ENCODE results near the gene C10orf90. TPM values are rescaled to one million over a fixed set of nuclear protein-coding genes. Genes with fewer than 3 reads are reported as not detected.

Gene C10orf90
- total and polyA plus RNA-seq, 11 donors, result not detected

DNA sequence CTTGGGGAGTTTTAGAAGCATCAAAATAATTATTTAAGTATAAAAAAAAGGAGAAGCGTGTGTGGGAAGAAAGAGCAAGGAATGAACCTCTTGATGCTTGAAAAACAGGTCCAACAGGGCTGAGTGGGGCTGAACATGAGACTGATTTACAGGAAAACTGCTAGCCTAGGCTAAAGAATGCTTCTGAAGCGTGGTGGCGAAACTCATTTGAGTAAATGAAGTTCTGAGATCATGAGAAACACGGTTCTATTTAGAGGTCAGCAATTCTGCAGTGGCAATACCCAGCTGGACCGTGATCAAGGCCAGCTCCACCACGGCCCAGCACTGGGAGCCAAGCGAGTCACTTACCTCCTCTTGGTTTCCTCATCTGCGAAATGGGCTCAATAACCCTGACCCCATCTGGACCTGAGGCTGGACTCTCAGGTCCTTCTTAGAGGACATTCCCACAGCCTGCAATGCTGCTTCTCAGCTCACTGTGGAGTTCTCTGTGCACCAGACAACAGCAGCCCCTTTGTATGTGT is 142.1 kb downstream of the C10orf90 start:
- 70 to 90% (median 85%) methylated on average over 8 of the region's 8 CpGs for WGBS, 4 donors
- Histone ChIP-seq H3K36me3 (no peaks in the 10 kb centered on the region), H3K9me3 (no peaks in the 10 kb centered on the region), H3K4me3 (no peak overlapping the region), H3K27me3 (peaks cover 0 to 12% (median 0%) of the 10 kb centered on the region in 9 donors), H3K4me1 (no peaks in the 10 kb centered on the region), H3K27ac (no peak overlapping the region)
- TF ChIP-seq POLR2A (IDR thresholded peaks at IDR 0.05) (no peak), CTCF (IDR thresholded peaks at IDR 0.05) (no peak)
- intact Hi-C loops (cut with DNase I), result no loop called here
- DNase-seq (no peak), ATAC-seq (no peak)

- ATAC-seq (no peak), DNase-seq (no peak)
- peaks cover 0 to 12% (median 0%) of the 10 kb centered on the region in 9 donors for H3K27me3 ChIP-seq
- TF ChIP-seq CTCF (IDR thresholded peaks at IDR 0.05) (no peak), POLR2A (IDR thresholded peaks at IDR 0.05) (no peak)
- WGBS, 4 donors, result 77 to 87% (median 82%) methylated on average over 9 of the region's 9 CpGs
- intact Hi-C loops (cut with DNase I), result no loop called here
- H3K9me3 ChIP-seq, result no peaks in the 10 kb centered on the region
- no peaks in the 10 kb centered on the region for H3K36me3 ChIP-seq
- no peak overlapping the region for H3K27ac ChIP-seq
- H3K4me1 ChIP-seq, result no peaks in the 10 kb centered on the region
- H3K4me3 ChIP-seq, result no peak overlapping the region
Measured at GRCh38 chr10:126527645-126528314, 142.7 kb downstream of the C10orf90 start.

DNA sequence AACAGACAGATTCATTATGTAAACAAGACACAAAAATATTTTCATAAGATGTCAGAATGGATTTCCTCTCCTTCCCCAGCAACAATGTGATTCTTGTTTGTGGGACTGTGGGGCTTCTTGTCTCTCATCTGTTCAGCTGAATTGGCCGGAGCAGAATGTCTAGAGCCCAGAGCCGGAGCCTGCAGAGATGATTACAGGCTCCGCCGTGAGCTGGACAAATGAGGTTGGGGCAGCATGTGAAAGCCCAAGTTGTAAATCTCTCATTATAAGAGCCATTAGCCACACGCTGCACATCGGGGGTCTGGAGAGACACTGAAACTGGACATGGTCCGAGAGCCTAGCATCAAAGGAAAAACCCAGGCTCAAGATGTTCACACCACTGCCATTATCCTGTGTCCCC is 145.2 kb downstream of the C10orf90 start:
- Histone ChIP-seq H3K27me3 (peaks cover 0 to 15% (median 0%) of the 10 kb centered on the region in 9 donors), H3K4me1 (no peaks in the 10 kb centered on the region), H3K9me3 (no peaks in the 10 kb centered on the region), H3K36me3 (no peaks in the 10 kb centered on the region), H3K4me3 (no peak overlapping the region), H3K27ac (no peak overlapping the region)
- DNase-seq (no peak), ATAC-seq (no peak)
- intact Hi-C loops (cut with DNase I), result no loop called here
- 41 to 59% (median 50%) methylated on average over 7 of the region's 7 CpGs for WGBS, 4 donors
- TF ChIP-seq CTCF (IDR thresholded peaks at IDR 0.05) (no peak), POLR2A (IDR thresholded peaks at IDR 0.05) (no peak)

DNA sequence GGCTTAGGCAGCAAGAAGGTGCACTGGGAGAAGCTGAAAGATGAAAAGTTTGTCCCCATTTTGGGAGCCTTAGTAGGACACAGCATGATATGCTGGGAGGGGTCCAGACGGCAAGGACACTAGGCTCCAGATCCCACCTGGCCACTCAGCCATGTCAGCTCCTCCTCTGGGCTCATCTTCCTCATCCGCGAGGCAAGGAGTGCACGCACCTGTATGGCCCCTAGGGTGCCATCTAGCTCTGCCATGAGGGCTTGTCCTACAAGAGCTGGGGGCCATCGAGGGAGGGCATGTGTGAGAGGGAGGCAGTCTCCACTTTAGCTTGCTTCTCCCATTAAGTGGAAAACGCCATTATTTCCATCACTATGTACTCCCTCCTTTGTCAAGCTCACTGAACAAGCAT is 146.0 kb downstream of the C10orf90 start:
- Histone ChIP-seq H3K27me3 (peaks cover 0 to 15% (median 0%) of the 10 kb centered on the region in 9 donors), H3K27ac (no peak overlapping the region), H3K9me3 (no peaks in the 10 kb centered on the region), H3K4me3 (no peak overlapping the region), H3K36me3 (no peaks in the 10 kb centered on the region), H3K4me1 (no peaks in the 10 kb centered on the region)
- intact Hi-C loops (cut with DNase I), result no loop called here
- TF ChIP-seq CTCF (IDR thresholded peaks at IDR 0.05) (no peak), POLR2A (IDR thresholded peaks at IDR 0.05) (no peak)
- WGBS, 4 donors, result 66 to 76% (median 72%) methylated on average over 2 to 6 of the region's 6 CpGs
- ATAC-seq (no peak), DNase-seq (no peak)
